ENCODE results near the gene PPP3CA.

The PPP3CA gene

DNA sequence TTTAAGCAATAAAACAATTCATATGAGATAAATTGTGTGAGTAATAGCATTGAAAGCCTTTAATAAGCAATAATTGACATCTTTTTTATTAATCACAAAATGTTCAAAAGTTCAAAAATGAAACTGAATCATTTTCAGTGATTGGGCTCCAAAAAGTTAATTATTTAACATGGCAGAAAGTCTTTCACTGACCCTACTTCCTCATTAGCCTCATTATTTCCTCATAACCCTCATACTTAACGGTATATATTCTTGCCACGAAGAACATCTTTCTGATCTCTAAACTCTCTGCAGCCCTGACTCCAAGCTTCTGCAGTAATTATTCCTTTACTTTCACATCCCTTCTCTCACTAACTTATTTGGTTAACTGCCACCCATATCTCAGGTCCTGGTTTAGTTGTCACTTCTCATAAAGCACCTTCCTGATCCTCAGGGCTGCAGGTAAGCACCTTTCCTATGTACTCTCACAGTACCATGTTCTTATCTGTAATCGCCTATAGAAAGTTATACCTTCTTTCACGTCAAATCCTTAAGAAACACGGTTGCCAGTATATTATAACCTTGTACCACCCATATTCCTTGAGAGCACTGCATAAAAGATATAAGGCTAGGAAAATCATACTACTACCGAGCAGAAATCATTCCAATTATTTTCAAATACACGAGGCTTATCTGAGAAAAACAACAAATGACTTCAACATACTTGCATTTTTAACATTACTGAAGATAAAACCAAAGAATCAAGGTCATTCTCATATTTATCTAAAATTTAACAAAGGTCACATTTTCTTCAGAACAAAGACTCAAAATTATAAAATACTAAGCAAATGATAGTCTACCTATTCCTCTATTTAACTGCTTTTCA lies 72.2 kb downstream of the PPP3CA start:
- DNase-seq (ENCODE audit: low read depth) = peak; percentile 32
- TF ChIP-seq, protein P1, sequence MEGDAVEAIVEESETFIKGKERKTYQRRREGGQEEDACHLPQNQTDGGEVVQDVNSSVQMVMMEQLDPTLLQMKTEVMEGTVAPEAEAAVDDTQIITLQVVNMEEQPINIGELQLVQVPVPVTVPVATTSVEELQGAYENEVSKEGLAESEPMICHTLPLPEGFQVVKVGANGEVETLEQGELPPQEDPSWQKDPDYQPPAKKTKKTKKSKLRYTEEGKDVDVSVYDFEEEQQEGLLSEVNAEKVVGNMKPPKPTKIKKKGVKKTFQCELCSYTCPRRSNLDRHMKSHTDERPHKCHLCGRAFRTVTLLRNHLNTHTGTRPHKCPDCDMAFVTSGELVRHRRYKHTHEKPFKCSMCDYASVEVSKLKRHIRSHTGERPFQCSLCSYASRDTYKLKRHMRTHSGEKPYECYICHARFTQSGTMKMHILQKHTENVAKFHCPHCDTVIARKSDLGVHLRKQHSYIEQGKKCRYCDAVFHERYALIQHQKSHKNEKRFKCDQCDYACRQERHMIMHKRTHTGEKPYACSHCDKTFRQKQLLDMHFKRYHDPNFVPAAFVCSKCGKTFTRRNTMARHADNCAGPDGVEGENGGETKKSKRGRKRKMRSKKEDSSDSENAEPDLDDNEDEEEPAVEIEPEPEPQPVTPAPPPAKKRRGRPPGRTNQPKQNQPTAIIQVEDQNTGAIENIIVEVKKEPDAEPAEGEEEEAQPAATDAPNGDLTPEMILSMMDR (conservative IDR thresholded peaks at IDR 0.05; ENCODE audit: low read depth, low read length) = no peak

DNA sequence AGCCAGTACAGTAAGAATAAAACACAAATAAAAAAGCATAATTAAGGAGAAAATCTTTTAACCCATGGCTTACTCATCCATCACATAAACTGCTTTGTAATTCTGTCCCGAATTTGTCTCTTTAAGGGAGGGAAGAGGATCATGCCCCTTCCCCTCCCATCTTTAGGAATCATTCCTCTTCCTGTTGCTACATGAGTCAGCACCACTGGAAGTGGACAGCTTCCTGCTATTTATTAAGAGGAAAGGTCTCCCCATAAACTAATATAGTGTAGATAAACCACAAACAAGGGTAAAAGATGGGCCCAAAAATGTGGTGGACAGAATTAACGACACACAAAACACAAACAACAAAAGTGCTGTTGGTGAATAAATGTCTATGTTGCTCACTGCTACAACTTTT lies 75.8 kb downstream of the PPP3CA start:
- TF ChIP-seq, protein P1 (conservative IDR thresholded peaks at IDR 0.05; ENCODE audit: low read depth, low read length) = no peak

More for the DNA sequence above, 72.2 kb downstream of the PPP3CA start:
- no peak overlapping the region for H3K4me3 ChIP-seq (ENCODE audit: low read depth, low read length)

GRCh38 chr4:101269682-101270081 lies 77.6 kb downstream of the PPP3CA start:
- TF ChIP-seq, protein P1 (conservative IDR thresholded peaks at IDR 0.05; ENCODE audit: low read depth, low read length) = no peak
- H3K4me3 ChIP-seq (ENCODE audit: low read depth, low read length) = no peak overlapping the region
- no peak for DNase-seq (ENCODE audit: low read depth)

More for the DNA sequence above, 75.8 kb downstream of the PPP3CA start:
- no peak overlapping the region for H3K4me3 ChIP-seq (ENCODE audit: low read depth, low read length)
- DNase-seq (ENCODE audit: low read depth) = peak; percentile 24

DNA sequence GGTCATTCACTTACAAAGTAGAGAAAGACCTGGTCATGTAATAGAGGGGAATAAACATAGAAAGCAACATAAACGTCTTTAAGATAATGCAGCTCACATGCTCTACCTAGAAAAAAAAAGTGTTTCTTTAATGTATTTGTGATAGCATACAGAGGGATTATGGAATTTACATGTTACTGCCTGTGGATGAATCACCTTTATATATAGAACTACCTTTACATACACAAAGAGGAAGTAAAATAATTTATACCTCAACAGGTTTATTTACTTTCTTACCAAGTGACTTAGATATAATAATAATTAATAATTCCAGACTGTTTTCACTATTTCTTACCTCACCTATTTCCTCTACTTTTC lies 81.5 kb downstream of the PPP3CA start:
- TF ChIP-seq, protein P1 (conservative IDR thresholded peaks at IDR 0.05; ENCODE audit: low read depth, low read length) = no peak
- DNase-seq (ENCODE audit: low read depth) = no peak
- no peak overlapping the region for H3K4me3 ChIP-seq (ENCODE audit: low read depth, low read length)

- DNase-seq (ENCODE audit: low read depth) = no peak
- no peak overlapping the region for H3K4me3 ChIP-seq (ENCODE audit: low read depth, low read length)
- TF ChIP-seq, protein P1 (conservative IDR thresholded peaks at IDR 0.05; ENCODE audit: low read depth, low read length) = no peak
Observed at GRCh38 chr4:101264993-101265815, 82.1 kb downstream of the PPP3CA start.

DNA sequence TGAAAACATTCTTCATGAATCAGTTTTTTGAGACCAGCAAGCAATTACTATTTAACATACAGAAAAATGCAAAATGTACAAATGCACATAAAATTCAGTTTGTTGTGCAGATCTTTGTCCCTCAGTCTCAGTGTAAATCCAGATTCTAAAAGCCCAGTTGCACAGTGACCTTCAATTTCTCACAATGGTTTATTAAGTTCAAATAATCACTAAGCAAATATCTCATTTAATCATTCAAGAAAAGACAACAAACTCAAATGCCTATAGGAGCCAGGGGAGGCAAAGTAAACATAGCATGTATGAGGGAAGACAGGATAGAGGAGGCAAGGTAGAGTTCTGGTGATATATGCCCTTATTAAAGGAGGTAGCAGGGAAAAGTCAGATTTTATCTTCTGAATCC lies 82.8 kb downstream of the PPP3CA start:
- no peak for DNase-seq (ENCODE audit: low read depth)
- TF ChIP-seq, protein P1 (conservative IDR thresholded peaks at IDR 0.05; ENCODE audit: low read depth, low read length) = no peak
- no peak overlapping the region for H3K4me3 ChIP-seq (ENCODE audit: low read depth, low read length)

Measured in choroid plexus epithelial cell (primary cell).